Measurements from ENCODE around the gene NFYC.

GRCh38 chr1:40798366-40799281 is 107.1 kb downstream of the NFYC start:
- TF ChIP-seq POLR2AphosphoS5 (IDR thresholded peaks at IDR 0.05; ENCODE audit: low read depth, low read length) (no peak), REST (IDR thresholded peaks at IDR 0.05; ENCODE audit: insufficient read depth in 1 of 2, low read depth in 2 of 2, low read length in 2 of 2) (no peak), SIN3A (IDR thresholded peaks at IDR 0.05; ENCODE audit: borderline replicate concordance, insufficient read depth, low read length) (no peak)

Measured in PFSK-1 (cell line).